Astrocyte (in vitro differentiated cells and primary cell): ENCODE measurements around the gene CHIC2.

Experiments used
- EZH2 ChIP-seq: IDR thresholded peaks from 2 replicates; pipeline ENCODE4 v1.6.1; 2012; ENCODE audit warnings: mild to moderate bottlenecking, low read length, inconsistent platforms; ENCODE audit not compliant: insufficient read depth
- TF ChIP-seq, protein P1 (sequence below): IDR thresholded peaks from 2 replicates; pipeline ENCODE4 v1.5.1; 2011; ENCODE audit warnings: low read depth, mild to moderate bottlenecking, inconsistent platforms, low read length, moderate library complexity; ENCODE audit not compliant: insufficient read depth

DNA sequence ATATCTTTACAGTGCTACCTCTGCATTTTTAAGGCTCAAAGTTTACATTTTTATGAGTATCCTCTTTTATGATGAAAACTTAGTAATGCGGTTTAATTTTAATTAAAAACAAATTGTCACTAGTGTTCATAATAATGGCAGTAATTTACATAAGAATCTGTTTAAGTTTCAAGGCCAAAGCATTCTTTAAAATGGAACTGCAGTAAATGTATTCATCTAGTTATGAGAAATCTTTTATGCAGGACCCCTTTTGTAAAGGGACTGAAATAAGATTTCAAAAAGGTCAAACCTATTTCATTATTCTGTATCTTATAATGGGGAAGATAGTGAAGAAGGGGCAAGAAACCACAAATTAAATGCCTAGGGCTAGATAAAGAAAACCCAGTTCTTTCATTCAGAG, 37.1 kb downstream of the CHIC2 start:
- TF ChIP-seq, protein P1, sequence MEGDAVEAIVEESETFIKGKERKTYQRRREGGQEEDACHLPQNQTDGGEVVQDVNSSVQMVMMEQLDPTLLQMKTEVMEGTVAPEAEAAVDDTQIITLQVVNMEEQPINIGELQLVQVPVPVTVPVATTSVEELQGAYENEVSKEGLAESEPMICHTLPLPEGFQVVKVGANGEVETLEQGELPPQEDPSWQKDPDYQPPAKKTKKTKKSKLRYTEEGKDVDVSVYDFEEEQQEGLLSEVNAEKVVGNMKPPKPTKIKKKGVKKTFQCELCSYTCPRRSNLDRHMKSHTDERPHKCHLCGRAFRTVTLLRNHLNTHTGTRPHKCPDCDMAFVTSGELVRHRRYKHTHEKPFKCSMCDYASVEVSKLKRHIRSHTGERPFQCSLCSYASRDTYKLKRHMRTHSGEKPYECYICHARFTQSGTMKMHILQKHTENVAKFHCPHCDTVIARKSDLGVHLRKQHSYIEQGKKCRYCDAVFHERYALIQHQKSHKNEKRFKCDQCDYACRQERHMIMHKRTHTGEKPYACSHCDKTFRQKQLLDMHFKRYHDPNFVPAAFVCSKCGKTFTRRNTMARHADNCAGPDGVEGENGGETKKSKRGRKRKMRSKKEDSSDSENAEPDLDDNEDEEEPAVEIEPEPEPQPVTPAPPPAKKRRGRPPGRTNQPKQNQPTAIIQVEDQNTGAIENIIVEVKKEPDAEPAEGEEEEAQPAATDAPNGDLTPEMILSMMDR = no peak
- no peak for TF ChIP-seq EZH2
